Thyroid gland (tissue), 4 donors: ENCODE data around the gene POLD1.

Experiments used
- POLR2A ChIP-seq, 2 donors: fragments of 450-650 bp; IDR thresholded peaks; one replicate each; pipeline ENCODE4 v1.6.1; 2017; ENCODE audit warnings: antibody characterized with exemption in 2 of 2, mild to moderate bottlenecking in 2 of 2, moderate library complexity in 1 of 2
- TF ChIP-seq, protein P1 (sequence below), 6 experiments: fragments of 200-600 bp in 3 of 6; fragments of 450-650 bp in 3 of 6; sonication (generic) in 3 of 6; IDR thresholded peaks; one replicate each; pipeline ENCODE4 v1.5.1; 2016 to 2019; ENCODE audit warnings: antibody characterized with exemption in 6 of 6, mild to moderate bottlenecking in 2 of 6, inconsistent platforms in 1 of 6, moderate library complexity in 1 of 6

DNA sequence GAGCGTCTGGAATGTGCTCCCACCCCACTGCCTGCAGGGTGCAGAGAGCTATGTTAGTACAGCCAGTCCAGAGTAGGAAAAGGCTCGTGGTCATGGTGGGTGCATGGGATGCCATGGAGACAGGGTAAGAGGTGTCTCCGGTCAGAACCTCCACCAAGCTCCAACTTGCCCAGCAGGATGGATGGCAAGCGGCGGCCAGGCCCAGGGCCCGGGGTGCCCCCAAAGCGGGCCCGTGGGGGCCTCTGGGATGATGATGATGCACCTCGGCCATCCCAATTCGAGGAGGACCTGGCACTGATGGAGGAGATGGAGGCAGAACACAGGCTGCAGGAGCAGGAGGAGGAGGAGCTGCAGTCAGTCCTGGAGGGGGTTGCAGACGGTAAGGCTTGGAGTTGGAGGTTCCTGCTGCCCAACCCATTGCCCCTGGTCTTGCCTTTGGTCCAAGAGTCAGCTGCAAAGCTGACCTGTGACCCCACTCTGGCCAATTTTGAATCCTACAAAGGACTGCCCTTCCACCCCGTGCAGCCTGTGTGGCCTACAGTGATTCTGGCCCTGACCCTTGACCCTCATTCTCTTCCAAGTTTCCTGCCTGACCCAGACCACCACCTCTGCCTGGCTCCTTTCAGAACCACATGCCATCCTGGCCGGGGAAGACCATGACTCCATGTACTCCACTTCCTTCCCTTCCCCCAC is 14.7 kb downstream of the POLD1 start:
- TF ChIP-seq, protein P1, sequence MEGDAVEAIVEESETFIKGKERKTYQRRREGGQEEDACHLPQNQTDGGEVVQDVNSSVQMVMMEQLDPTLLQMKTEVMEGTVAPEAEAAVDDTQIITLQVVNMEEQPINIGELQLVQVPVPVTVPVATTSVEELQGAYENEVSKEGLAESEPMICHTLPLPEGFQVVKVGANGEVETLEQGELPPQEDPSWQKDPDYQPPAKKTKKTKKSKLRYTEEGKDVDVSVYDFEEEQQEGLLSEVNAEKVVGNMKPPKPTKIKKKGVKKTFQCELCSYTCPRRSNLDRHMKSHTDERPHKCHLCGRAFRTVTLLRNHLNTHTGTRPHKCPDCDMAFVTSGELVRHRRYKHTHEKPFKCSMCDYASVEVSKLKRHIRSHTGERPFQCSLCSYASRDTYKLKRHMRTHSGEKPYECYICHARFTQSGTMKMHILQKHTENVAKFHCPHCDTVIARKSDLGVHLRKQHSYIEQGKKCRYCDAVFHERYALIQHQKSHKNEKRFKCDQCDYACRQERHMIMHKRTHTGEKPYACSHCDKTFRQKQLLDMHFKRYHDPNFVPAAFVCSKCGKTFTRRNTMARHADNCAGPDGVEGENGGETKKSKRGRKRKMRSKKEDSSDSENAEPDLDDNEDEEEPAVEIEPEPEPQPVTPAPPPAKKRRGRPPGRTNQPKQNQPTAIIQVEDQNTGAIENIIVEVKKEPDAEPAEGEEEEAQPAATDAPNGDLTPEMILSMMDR (IDR thresholded peaks at IDR 0.05) = no peak
- no peak for TF ChIP-seq POLR2A (IDR thresholded peaks at IDR 0.05)
